Hepatocyte (in vitro differentiated cells): ENCODE results near the gene MINDY2. TPM values are rescaled to one million over a fixed set of nuclear protein-coding genes. Genes with fewer than 3 reads are reported as not detected.
A peak's percentile ranks its signal among the peaks of the same experiment; 100 is the strongest.

Source experiments
- DNase-seq: peaks from one replicate; pipeline ENCODE4 v3.0.0-alpha.2; 2016; ENCODE audit warnings: low spot score
- H2AFZ ChIP-seq: fragments of 200-600 bp; sonication (generic); 2 replicates; pipeline ENCODE4 v1.6.0; 2016; ENCODE audit warnings: antibody characterized with exemption, mild to moderate bottlenecking
- H3K27ac ChIP-seq: fragments of 200-600 bp; sonication (generic); 2 replicates; pipeline ENCODE4 v1.5.1; 2016; ENCODE audit warnings: mild to moderate bottlenecking
- H3K27me3 ChIP-seq: fragments of 200-600 bp; sonication (generic); 2 replicates; pipeline ENCODE4 v1.6.1; 2016
- H3K36me3 ChIP-seq: fragments of 200-600 bp; sonication (generic); replicated peaks from 2 replicates; pipeline ENCODE4 v1.5.1; 2016; ENCODE audit warnings: low read depth; ENCODE audit not compliant: insufficient read depth
- H3K4me1 ChIP-seq: fragments of 200-600 bp; sonication (generic); 2 replicates; pipeline ENCODE4 v1.5.1; 2016; ENCODE audit warnings: mild to moderate bottlenecking, moderate library complexity; ENCODE audit not compliant: insufficient read depth
- H3K4me2 ChIP-seq: fragments of 200-600 bp; sonication (generic); 2 replicates; pipeline ENCODE4 v1.6.0; 2016
- H3K4me3 ChIP-seq: fragments of 200-600 bp; sonication (generic); 2 replicates; pipeline ENCODE4 v1.5.1; 2016; ENCODE audit warnings: mild to moderate bottlenecking
- H3K79me2 ChIP-seq: fragments of 200-600 bp; sonication (generic); 2 replicates; pipeline ENCODE4 v1.6.0; 2017; ENCODE audit warnings: mild to moderate bottlenecking
- H3K9me2 ChIP-seq: fragments of 200-600 bp; sonication (generic); replicated peaks from 2 replicates; pipeline ENCODE4 v1.6.0; 2017; ENCODE audit warnings: mild to moderate bottlenecking; ENCODE audit not compliant: insufficient read depth
- H3K9me3 ChIP-seq: fragments of 200-600 bp; sonication (generic); 2 replicates; pipeline ENCODE4 v1.5.1; 2016; ENCODE audit warnings: low read depth, mild to moderate bottlenecking
- H4K20me1 ChIP-seq: fragments of 200-600 bp; sonication (generic); 2 replicates; pipeline ENCODE4 v1.6.0; 2016; ENCODE audit warnings: mild to moderate bottlenecking; ENCODE audit not compliant: insufficient read depth, poor library complexity, severe bottlenecking
- EZH2 ChIP-seq: fragments of 200-600 bp; sonication (generic); IDR thresholded peaks from 2 replicates; pipeline ENCODE4 v1.6.1; 2016; ENCODE audit warnings: antibody characterized with exemption, mild to moderate bottlenecking, borderline replicate concordance
- EZH2phosphoT487 ChIP-seq: fragments of 200-600 bp; sonication (generic); IDR thresholded peaks from one replicate; pipeline ENCODE4 v1.6.1; 2018; ENCODE audit warnings: antibody characterized with exemption, mild to moderate bottlenecking, low read depth, moderate library complexity; ENCODE audit not compliant: unreplicated experiment, severe bottlenecking
- WGBS: methylation state at CpG from one replicate; pipeline ENCODE4 v1.1.6; 2016; ENCODE audit warnings: low lambda C conversion rate; ENCODE audit errors: missing lambda C conversion rate; 5-methylcytosine and 5-hydroxymethylcytosine counted together
- polyA plus RNA-seq: library from polyadenylated mRNA; unstranded; fragments of >200 nt; fragmentation: Nextera tagmentation; extraction: Ambion mirVana; gene quantifications from 2 replicates; pipeline ENCODE4 v1.2.1, GENCODE V29; 2016
- total RNA-seq: library from RNA; depleted of rRNA; stranded (reverse); fragments of >200 nt; gene quantifications from 2 replicates; pipeline ENCODE4 v1.2.3, GENCODE V29; 2014
- TF ChIP-seq, protein P1 (sequence below): fragments of 200-600 bp; sonication (generic); IDR thresholded peaks from 2 replicates; pipeline ENCODE4 v1.5.1; 2016; ENCODE audit warnings: antibody characterized with exemption, mild to moderate bottlenecking; ENCODE audit not compliant: poor library complexity

The MINDY2 gene, protein sequence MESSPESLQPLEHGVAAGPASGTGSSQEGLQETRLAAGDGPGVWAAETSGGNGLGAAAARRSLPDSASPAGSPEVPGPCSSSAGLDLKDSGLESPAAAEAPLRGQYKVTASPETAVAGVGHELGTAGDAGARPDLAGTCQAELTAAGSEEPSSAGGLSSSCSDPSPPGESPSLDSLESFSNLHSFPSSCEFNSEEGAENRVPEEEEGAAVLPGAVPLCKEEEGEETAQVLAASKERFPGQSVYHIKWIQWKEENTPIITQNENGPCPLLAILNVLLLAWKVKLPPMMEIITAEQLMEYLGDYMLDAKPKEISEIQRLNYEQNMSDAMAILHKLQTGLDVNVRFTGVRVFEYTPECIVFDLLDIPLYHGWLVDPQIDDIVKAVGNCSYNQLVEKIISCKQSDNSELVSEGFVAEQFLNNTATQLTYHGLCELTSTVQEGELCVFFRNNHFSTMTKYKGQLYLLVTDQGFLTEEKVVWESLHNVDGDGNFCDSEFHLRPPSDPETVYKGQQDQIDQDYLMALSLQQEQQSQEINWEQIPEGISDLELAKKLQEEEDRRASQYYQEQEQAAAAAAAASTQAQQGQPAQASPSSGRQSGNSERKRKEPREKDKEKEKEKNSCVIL
- total RNA-seq: 17.9 and 19.3 TPM in 2 replicates
- polyA plus RNA-seq: 32.3 and 44.2 TPM in 2 replicates

DNA sequence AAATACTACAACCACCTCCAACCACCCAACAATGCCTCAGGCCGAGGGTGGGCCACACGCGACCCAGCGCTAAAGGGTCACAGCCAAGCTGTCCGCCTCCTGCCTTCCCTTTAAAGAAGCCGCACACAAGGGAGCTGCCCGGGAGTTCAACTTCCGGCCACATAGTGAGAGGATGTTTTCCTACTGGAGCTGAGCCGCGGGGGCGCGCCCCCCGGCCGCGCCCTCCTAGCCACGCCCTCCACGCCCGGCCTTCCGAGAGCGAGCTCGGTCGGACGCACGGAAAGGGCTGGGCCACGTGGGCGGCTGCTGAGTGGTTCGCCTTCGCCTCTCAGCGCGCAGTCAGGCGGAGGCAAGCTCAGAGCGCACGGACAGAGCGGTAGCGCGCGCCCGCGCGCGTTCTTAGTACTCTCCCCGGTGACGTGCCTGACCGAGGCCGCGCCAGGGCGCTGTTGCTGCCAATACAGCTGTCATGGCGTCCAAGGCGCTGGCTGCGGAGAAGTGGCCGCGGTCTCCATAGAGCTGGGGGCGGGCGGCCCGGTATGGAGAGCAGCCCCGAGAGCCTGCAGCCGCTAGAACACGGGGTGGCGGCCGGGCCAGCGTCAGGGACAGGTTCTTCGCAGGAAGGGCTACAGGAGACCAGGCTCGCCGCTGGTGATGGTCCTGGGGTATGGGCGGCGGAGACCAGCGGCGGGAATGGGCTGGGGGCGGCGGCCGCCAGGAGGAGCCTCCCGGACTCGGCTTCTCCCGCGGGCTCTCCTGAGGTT is at the start of gene MINDY2:
Gene MINDY2 (plus strand): TSS at position 446 of the 764 bp plus-strand sequence. CDS start 94 bp downstream, at position 540.
- Histone ChIP-seq H3K36me3 (no peaks in the 10 kb centered on the region), H3K9me2 (no peaks in the 10 kb centered on the region), H3K9me3 (no peaks in the 10 kb centered on the region), H3K4me3 (peak within 1 kb of the TSS; percentile 54), H2AFZ (peak within 1 kb of the TSS; percentile 61), H3K79me2 (peaks cover 42% of the 10 kb centered on the region), H3K4me2 (peak within 1 kb of the TSS; percentile 91), H3K27ac (peak within 1 kb of the TSS; percentile 94), H3K27me3 (no peaks in the 10 kb centered on the region), H4K20me1 (peaks cover 11% of the 10 kb centered on the region), H3K4me1 (peaks cover 9% of the 10 kb centered on the region)
- no peak for TF ChIP-seq EZH2
- TF ChIP-seq, protein P1, sequence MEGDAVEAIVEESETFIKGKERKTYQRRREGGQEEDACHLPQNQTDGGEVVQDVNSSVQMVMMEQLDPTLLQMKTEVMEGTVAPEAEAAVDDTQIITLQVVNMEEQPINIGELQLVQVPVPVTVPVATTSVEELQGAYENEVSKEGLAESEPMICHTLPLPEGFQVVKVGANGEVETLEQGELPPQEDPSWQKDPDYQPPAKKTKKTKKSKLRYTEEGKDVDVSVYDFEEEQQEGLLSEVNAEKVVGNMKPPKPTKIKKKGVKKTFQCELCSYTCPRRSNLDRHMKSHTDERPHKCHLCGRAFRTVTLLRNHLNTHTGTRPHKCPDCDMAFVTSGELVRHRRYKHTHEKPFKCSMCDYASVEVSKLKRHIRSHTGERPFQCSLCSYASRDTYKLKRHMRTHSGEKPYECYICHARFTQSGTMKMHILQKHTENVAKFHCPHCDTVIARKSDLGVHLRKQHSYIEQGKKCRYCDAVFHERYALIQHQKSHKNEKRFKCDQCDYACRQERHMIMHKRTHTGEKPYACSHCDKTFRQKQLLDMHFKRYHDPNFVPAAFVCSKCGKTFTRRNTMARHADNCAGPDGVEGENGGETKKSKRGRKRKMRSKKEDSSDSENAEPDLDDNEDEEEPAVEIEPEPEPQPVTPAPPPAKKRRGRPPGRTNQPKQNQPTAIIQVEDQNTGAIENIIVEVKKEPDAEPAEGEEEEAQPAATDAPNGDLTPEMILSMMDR: peak; percentile 38
- DNase-seq: peak; percentile 100
- WGBS: 1% methylated on average over 72 of the region's 75 CpGs

DNA sequence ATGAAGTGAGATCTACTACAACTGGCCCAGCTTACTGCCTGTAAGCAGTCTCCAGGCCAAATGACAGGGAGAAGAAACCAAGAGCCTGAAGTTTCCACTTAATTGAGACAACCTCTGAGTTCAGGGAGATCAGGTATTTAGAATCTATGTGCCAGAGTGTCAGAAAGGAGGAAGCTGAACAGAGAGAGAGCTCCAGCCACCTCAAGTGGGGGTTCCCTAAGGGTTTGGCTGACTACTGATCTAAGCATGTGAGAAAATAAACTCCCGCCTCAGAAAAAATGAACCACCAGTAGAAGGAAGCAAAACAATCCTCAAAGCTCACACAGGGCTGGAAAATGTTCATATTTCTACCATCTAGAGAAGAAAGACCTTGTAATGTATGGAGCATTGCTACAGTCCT is 46.6 kb upstream of the MINDY2 start:
- Histone ChIP-seq H3K4me2 (no peak overlapping the region), H3K9me3 (no peaks in the 10 kb centered on the region), H3K9me2 (no peaks in the 10 kb centered on the region), H4K20me1 (peaks cover 46% of the 10 kb centered on the region), H3K79me2 (peaks cover 100% of the 10 kb centered on the region), H3K36me3 (no peaks in the 10 kb centered on the region), H3K27ac (peak overlapping the region; percentile 2), H3K27me3 (no peaks in the 10 kb centered on the region), H2AFZ (no peak overlapping the region), H3K4me1 (no peaks in the 10 kb centered on the region), H3K4me3 (no peak overlapping the region)
- 100% methylated on average over 1 of the region's 1 CpG for WGBS
- peak; percentile 18 for DNase-seq
- TF ChIP-seq EZH2phosphoT487: no peak
- no peak for TF ChIP-seq EZH2
- TF ChIP-seq, protein P1: no peak

DNA sequence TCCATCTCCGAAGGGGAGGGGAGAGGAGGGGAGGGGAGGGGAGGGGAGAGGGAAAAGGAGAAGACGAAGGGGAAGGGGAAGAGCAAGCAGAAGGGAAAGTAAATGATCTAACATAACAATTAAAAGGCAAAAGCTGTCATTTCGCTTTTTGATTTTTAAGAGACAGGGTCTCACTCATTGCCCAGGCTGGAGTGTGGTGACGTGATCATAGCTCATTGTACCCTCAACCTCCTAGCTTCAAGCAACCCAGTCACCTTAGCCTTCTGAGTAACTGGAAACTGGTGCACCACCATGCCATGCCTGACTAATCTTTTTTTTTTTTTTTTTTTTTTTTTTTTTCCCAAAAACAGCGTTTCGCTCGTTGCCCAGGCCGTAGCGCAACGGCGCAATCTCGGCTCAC is 44.2 kb upstream of the MINDY2 start:
- WGBS: 94% methylated on average over 9 of the region's 12 CpGs

More for the DNA sequence above, 44.2 kb upstream of the MINDY2 start:
- Histone ChIP-seq H4K20me1 (peaks cover 38% of the 10 kb centered on the region), H3K27me3 (no peaks in the 10 kb centered on the region), H3K9me3 (no peaks in the 10 kb centered on the region), H3K36me3 (no peaks in the 10 kb centered on the region), H3K4me1 (peaks cover 3% of the 10 kb centered on the region), H3K27ac (no peak overlapping the region), H3K4me3 (no peak overlapping the region), H3K79me2 (peaks cover 99% of the 10 kb centered on the region), H2AFZ (no peak overlapping the region), H3K9me2 (no peaks in the 10 kb centered on the region), H3K4me2 (no peak overlapping the region)
- TF ChIP-seq EZH2phosphoT487: no peak
- TF ChIP-seq, protein P1: no peak
- TF ChIP-seq EZH2: no peak
- DNase-seq: no peak
